A549 treated with Mapracorat at 1 μM for 4 hours (cell line): ENCODE measurements around the gene ZDHHC5. TPM values are rescaled to one million over a fixed set of nuclear protein-coding genes. Genes with fewer than 3 reads are reported as not detected.

Experiments
- total RNA-seq: library from RNA; stranded (reverse); fragments of 200-300 nt; extraction: Qiagen RNA extraction; gene quantifications from 5 replicates; pipeline ENCODE4 v1.2.3, GENCODE V29; 2022

The ZDHHC5 gene, protein sequence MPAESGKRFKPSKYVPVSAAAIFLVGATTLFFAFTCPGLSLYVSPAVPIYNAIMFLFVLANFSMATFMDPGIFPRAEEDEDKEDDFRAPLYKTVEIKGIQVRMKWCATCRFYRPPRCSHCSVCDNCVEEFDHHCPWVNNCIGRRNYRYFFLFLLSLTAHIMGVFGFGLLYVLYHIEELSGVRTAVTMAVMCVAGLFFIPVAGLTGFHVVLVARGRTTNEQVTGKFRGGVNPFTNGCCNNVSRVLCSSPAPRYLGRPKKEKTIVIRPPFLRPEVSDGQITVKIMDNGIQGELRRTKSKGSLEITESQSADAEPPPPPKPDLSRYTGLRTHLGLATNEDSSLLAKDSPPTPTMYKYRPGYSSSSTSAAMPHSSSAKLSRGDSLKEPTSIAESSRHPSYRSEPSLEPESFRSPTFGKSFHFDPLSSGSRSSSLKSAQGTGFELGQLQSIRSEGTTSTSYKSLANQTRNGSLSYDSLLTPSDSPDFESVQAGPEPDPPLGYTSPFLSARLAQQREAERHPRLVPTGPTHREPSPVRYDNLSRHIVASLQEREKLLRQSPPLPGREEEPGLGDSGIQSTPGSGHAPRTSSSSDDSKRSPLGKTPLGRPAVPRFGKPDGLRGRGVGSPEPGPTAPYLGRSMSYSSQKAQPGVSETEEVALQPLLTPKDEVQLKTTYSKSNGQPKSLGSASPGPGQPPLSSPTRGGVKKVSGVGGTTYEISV
- total RNA-seq: 68.3 to 76.4 TPM (median 69.7 TPM) in 5 replicates

DNA sequence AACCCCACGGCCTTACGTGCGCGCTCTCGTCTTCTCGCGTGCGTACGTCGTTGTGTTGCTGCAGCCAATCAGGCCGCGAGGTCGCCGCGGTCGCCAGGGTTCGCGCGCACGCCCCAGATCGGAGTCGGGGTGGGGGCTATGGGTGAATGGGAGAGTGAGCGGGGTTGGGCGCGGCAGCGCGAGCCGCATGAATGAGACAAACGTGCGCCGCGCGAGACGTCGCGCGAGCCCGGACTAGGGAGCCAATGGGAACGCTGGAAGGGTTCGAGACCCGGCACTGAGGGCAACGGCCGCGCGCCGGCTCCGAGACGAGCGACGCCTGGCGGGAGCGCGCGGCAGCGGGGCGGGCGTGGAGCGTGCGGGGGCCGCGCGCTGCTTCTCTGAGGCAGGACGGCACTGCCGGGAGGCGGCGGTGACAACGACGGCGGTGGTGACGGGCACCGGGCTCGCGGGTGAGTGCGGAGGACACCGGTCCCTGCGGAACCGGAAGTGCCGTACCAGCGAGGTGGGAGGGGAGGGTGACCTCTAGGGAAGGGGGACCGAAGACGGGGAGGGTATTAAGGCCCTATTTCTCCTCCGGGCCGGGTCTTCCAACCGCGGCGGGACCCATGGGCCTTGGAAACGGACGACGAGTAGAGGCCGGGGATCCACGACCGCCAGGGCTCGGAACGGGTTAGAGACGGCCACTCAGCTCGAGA lies at the start of gene ZDHHC5:
ZDHHC5 (plus strand) TSS at position 379 of the 698 bp plus-strand sequence. CDS start 4,977 bp downstream, outside the sequence.

DNA sequence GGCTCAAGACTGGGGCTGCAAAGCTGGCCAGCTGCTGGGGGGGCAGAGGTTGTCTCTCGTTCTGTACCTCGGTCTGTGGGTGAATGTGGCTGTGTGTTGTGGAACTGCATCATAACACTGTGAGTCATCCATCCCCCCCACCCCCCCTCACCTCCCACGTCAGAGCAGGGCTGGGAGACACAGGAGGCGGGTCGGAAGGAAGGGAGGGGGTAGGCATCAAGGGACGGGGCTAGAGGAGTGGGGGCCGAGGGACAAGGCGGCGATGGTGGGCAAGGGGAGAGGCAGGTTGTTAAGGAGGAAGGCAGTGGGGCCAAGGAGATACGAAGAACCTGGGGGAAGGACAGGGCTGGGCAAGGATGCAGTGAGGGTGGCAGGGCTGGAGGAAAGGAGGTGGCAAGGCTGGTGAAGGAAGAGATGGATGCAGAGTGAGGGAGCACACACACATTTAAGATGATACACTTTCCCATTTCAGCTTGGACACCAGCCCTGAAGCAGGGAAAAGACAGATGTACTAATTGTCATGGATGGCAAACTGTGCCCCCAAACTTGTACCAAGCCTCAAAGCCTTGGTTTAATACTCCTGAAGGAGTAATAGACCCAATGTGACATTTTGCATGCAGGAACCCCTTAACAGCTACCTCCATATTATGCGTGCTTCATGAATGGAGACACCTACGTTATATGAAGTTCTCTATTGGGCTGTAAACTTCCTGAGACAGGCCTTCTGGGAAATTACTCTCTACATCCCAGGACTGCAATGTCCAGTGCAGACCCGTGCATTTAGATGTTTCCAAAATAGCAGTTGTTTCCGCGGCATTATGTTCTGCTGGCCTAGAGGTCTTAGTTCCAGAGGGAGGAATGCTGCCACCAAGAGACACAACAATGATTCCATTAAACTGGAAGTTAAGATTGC lies 17.8 kb upstream of the ZDHHC5 start, which contains the start of gene YPEL4:
YPEL4 (minus strand) TSS at position 87 of the 913 bp plus-strand sequence. CDS start 2,805 bp downstream, outside the sequence.

DNA sequence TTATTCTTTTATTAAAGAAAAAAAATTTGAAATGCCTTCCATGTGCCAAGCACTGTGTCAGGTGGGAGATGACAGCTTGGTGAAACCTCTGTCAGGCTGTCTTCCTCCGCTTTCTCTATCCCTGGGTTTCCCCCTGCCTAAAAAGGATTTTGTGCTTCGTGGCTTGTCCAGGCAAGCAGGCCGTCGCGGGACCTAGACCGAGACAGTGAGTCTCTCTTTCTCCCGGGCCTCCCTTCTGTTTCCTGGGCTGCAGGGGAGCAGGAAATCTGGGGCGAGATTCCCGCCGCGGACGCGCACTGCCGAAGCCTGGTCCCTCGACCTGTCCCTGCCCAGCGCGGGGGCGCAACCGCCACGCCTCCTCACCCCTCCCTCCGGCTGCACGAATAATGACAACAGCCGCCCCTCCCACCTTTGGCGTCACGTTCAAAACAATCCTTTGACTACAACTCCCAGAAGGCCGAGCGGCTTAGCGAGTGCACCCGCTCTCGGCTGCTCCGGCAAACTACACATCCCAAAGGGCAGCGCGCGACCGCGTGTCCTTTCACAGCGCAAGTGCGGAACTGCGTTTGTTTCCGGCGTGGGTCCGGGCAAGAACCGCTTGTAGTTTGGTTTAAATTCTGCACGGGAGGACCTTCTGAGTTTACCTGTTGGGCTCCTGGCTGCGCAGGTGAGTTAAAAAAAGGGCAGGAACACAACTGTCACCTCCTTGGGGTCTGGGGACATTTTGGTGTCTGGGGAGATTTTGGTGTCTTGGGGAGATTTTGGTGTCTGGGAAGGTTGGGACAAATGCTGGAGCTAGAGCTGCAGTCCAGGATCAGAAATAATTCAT lies 10.5 kb upstream of the ZDHHC5 start, which contains the start of gene CLP1:
CLP1 (plus strand) TSS at position 569 of the 829 bp plus-strand sequence. CDS start 1,715 bp downstream, outside the sequence.

DNA sequence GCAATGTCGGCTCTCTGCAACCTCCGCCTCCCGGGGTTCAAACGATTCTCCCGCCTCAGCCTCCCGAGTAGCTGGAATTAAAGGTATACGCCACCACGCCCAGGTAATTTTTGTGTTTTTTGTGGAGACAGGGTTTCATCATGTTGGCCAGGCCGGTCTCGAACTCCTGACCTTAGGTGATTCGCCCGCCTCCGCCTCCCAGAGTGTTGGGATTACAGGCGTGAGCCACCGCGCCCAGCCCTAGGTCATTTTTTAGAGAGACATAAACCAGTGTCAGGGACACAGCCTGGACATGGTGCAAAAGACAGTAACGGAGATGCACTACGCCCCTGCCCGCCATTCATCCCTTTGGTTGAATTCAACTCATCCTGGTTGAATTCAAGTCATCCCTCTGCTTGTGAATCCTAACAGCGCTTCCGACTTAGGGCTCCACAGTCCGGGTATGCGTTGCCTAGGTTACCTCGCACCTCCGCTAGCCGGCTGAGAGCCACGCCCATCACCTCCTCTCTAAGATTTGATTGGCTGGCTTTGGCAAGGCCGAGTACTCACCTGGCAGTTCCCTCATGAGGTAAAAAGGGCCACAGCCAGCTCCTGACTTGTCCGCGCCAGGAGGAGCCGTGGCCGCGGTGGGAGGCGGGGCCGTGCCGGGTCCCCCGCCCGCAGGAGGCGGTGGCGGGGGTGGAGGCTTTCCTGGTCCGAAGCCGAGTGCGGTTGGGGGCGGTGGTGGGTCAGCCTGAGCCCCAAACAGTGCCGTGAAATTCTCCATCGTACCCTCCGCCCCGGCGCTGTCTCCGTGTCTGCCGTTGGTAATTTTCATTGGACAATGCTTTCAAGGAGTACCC lies 43.7 kb downstream of the ZDHHC5 start, which contains the start of gene MED19:
MED19 (minus strand) TSS at position 802 of the 842 bp plus-strand sequence; CDS start at position 766, 36 bp downstream.

DNA sequence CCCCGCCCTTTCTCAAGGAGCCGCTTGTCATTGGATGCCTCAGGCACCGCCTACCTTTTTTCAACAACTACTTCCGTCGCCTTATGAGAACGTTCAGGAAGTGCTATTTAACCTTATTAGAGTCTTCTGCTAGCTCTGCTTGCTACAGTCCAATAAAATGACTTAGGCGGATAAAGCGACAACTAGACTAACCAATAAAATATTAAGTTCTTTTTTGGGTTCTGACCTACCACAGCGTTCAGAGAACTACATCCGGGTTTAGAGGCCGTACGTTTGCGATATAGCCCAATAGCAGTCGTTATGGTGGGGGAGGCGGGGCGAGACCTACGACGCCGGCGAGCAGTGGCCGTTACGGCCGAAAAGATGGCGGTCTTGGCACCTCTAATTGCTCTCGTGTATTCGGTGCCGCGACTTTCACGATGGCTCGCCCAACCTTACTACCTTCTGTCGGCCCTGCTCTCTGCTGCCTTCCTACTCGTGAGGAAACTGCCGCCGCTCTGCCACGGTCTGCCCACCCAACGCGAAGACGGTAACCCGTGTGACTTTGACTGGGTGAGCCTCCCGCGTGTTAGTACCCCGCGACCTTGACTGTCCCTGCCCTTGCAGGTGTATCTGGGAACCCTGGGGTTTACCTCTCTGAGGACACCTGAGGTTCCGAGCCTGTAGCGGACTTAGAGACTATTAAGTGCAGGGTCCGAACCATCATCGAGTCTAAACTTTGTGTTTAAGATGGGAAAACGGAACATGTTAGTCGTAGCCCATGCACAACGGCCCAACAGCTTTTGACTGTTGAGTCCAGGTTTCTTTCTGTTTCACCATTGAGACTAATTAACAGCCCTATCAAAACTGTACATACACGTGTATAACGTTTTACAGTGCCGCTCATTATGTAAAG lies 44.6 kb downstream of the ZDHHC5 start, which contains the start of gene TMX2:
TMX2 (plus strand) TSS at position 338 of the 895 bp plus-strand sequence; CDS start at position 364, 26 bp downstream.

DNA sequence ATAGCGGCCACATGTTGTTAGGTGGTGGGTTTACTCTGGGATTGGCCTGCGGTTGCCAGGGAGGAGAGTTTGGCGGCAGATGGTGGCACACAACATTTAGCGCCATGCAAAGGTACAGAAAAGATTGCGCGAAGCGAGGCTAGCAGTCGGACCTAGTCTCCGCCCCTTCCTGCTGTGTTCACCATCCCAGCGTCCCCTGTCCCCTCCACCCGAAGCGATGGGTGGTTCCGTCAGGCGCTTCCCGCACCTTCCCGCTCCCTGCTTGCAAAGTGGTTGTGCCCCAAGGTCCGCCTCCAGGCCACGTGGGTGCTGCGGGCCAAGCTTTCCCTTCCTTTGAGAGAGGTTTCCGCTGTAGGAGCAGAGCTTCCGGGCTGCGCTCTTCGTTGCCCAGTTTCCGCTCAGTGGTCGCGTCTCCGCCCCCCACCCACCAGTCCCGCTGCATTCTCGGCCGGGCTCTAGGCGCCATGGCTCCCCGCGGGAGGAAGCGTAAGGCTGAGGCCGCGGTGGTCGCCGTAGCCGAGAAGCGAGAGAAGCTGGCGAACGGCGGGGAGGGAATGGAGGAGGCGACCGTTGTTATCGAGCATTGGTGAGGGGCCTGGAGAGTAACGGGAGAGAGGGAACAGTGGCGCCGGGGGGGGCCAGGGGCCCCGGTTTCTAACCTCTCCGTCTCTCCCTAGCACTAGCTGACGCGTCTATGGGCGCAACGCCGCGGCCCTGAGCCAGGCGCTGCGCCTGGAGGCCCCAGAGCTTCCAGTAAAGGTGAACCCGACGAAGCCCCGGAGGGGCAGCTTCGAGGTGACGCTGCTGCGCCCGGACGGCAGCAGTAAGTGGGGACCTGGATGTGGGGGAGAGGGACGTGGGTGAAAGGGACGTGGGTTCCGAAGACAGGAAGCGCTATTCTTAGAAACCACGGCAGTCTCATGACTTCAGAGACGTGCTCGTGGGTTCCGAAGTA lies 73.5 kb downstream of the ZDHHC5 start, which contains the start of gene SELENOH:
SELENOH (plus strand) TSS at position 360 of the 955 bp plus-strand sequence; CDS start at position 465, 105 bp downstream.

Other genes with a start within 250 kb of the ZDHHC5 start
- gene SLC43A3, start 241.0 kb upstream of the ZDHHC5 start, total RNA-seq: 0.26 to 0.55 TPM (median 0.45 TPM) in 5 replicates
- 49.0 to 100 TPM (median 88.4 TPM) in 5 replicates for gene RTN4RL2, start 207.6 kb upstream of the ZDHHC5 start, total RNA-seq
- 2.1 to 3.3 TPM (median 2.6 TPM) in 5 replicates for gene SLC43A1, start 152.4 kb upstream of the ZDHHC5 start, total RNA-seq
- gene TIMM10, start 137.4 kb upstream of the ZDHHC5 start, total RNA-seq: 146 to 173 TPM (median 158 TPM) in 5 replicates
- gene SMTNL1, start 130.5 kb upstream of the ZDHHC5 start, total RNA-seq: not detected in 5 replicates
- 34.7 to 42.5 TPM (median 39.8 TPM) in 5 replicates for gene UBE2L6, start 100.4 kb upstream of the ZDHHC5 start, total RNA-seq
- 0.63 to 1.0 TPM (median 0.83 TPM) in 5 replicates for gene SERPING1, start 70.4 kb upstream of the ZDHHC5 start, total RNA-seq
- gene YPEL4, start 18.2 kb upstream of the ZDHHC5 start, total RNA-seq: 0.13 to 0.41 TPM (median 0.18 TPM) in 5 replicates
- 26.8 to 28.8 TPM (median 28.0 TPM) in 5 replicates for gene CLP1, start 10.4 kb upstream of the ZDHHC5 start, total RNA-seq
- gene MED19, start 44.1 kb downstream of the ZDHHC5 start, total RNA-seq: 26.3 to 33.5 TPM (median 30.9 TPM) in 5 replicates
- gene TMX2, start 44.5 kb downstream of the ZDHHC5 start, total RNA-seq: 143 to 164 TPM (median 150 TPM) in 5 replicates
- 113 to 155 TPM (median 142 TPM) in 5 replicates for gene SELENOH, start 73.4 kb downstream of the ZDHHC5 start, total RNA-seq
- not detected in 5 replicates for gene BTBD18, start 83.7 kb downstream of the ZDHHC5 start, total RNA-seq
- gene CTNND1, start 93.7 kb downstream of the ZDHHC5 start, total RNA-seq: 53.6 to 65.9 TPM (median 63.4 TPM) in 5 replicates